ENCODE data around the gene TP53I11.

Gene TP53I11, protein sequence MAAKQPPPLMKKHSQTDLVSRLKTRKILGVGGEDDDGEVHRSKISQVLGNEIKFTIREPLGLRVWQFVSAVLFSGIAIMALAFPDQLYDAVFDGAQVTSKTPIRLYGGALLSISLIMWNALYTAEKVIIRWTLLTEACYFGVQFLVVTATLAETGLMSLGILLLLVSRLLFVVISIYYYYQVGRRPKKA

GRCh38 chr11:44950625-44951476 is at the start of gene TP53I11:
Gene TP53I11, minus strand, starts transcription at chr11:44950883. Its CDS starts 12,548 bp downstream, at chr11:44938335.
- peak; percentile 58 to 72 for DNase-seq

DNA sequence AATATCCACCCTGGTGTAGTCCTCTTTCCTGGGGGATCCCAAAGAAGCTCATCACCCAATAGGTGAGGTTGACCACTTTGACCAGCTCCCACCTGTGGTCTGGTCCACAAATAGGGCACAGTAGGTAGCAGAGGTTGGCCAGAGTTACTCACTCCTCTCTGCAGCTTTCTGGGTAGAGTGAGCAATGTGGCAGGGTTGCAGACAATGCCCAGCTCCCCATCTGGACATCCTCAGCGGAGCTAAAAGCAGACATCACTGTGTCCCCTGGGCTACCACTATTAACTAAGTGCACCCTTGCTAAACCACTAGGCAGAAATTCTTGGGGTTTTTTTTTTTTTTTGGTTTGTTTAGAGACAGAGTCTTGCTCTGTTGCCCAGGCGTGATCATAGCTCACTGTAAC is 48.4 kb upstream of the TP53I11 start:
- DNase-seq = no peak

GRCh38 chr11:44998051-44998450 is 47.4 kb upstream of the TP53I11 start:
- DNase-seq = no peak

- no peak for DNase-seq
Measured at GRCh38 chr11:44997566-44997965, 46.9 kb upstream of the TP53I11 start.

DNA sequence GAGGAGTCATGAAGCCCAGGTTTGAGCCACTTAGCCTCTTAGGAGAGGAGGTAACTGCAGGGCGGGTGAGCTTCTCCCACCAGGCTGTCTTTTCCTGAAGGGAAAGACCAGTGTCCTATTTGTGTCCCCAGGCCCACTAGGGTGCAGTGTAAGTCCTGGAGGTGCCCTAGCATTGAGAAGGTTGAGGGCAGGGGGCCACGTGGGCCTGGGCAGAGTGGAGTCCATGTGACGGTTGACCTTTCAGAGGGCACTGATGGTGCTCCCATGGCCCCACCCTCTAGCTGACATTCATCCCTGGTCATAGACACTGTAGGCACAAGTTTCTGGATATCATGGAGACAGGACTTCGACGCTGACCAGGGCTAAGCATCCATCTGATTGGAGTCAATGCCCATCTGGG is 44.1 kb upstream of the TP53I11 start:
- DNase-seq = no peak

DNA sequence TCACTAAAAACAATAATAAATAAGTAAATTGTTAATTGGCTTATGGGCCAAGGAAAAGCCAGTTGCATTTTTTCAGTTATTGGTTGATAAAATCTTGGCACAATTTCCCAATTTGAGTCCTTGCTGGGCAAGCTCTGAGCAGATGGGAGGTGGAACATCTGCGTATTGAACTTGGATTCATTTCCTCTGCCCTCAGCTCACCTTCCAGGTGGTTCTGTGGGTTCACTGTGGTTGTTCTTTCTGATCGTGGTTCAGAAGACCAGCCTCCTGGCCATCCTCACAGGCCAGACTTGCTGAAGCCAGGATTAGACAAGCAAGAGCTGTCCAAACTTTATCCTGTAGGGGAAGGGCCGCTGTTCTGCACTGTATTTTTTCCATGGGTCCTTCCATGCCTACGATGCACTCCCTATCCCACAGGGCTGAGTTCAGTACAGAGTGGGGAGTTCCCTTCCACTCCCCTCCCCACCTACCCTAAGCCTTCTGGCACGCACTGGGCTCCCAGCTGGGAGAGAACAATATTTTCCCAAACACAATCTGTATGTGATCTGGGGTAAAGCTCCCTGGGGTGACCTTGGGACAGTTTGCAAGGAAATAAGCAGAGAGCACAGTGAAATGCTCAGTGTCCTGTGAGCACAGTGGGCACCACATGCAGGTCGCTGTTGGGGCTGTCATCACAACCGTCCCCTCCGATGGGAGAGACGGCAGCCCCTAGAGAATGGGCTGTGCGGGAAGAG is 43.5 kb upstream of the TP53I11 start:
- DNase-seq = no peak

GRCh38 chr11:44992774-44993173 is 42.1 kb upstream of the TP53I11 start:
- no peak for DNase-seq

DNA sequence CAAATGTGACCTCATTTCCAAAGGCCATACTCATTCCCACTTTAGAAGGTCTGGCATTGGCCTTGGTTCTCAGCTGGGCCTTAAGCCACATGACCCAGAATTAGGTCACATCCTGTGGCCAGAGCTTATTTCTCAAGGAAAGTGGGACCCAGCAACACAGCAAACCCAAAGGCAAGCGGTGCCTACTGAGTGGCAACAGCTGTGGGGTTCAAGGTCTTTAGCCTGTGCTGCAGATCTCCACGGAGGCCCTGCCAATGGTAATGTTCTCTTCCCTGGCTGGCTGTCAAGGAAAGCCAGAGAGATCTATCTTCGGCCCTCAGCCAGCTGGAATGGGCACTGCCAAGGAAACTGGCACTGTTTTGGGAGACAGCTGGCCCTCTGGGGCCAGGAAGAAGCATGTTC is 41.5 kb upstream of the TP53I11 start:
- no peak for DNase-seq

- DNase-seq = no peak
Measured at GRCh38 chr11:44990665-44991064, 40.0 kb upstream of the TP53I11 start.

DNA sequence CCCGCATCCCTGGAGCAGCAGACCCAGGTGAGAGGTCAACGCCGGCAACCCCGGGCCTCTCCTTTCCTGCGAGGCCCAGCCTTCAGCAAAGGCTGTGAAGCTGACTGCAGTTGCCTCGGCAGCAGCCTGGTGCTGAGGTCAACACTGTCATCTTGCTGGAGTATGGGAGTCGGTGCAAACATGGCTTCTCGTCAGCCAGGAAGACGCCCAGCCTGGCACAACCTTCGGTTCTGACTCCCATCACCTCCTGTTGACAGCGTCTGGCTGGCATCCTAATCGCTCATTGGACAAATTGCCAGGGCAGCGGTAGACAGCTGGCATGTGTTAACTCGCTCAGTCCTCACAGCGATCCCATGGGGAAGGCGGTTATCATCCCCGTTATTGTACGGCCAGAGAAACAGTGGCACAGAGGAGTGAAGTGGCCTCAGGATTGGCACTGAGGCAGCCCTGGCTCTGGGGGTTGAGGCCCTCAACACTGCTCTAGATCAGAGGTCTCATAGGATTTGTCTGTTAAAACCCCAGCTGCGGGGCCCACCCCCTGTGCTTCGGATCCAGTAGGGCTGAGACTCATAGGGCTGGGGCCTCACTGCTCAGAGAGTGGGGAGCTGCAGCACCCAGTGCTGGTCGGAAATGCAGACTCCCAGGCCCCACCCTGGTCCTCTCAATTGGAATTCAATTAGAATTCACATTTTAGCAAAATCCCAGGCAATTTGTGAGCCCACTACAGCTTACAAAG is 39.3 kb upstream of the TP53I11 start:
- DNase-seq = no peak

DNA sequence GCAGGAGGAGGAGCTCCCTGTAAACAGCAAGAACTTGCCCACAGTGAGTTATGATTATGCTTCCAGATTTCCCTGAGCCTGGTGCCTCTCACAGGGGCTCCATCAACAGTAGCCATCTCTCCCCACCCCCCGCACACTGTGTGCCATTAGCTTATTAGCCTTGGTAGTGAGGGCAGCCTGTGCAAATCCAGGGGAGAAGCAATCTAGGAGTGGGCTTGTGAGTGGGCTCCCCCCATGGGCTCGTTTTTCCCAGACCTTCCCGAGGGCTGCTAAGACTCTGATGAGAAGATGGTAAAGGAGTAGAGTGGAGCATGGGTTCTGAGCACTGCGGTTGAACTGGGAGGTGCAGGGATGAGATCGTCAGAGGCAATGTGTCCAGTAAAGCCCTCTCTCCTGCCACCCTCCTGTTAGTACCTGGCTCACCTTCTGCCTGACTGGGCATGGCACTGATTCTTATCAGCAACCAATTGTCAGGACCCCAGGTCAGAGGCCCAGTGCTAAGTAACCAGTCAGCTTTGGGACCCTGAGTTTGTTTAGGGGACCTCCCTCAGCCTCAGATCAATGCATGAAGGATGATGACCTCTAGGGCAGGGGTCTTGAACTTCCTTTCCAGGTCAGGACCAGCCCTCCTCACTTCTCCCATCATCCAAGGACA is 38.4 kb upstream of the TP53I11 start:
- DNase-seq = no peak

- no peak for DNase-seq
Measured at GRCh38 chr11:44988111-44988510, 37.4 kb upstream of the TP53I11 start.

- no peak for DNase-seq
Measured at GRCh38 chr11:44987506-44987905, 36.8 kb upstream of the TP53I11 start.

- no peak for DNase-seq
Measured at GRCh38 chr11:44986315-44986714, 35.6 kb upstream of the TP53I11 start.

GRCh38 chr11:44985721-44986120 is 35.0 kb upstream of the TP53I11 start:
- DNase-seq = no peak

DNA sequence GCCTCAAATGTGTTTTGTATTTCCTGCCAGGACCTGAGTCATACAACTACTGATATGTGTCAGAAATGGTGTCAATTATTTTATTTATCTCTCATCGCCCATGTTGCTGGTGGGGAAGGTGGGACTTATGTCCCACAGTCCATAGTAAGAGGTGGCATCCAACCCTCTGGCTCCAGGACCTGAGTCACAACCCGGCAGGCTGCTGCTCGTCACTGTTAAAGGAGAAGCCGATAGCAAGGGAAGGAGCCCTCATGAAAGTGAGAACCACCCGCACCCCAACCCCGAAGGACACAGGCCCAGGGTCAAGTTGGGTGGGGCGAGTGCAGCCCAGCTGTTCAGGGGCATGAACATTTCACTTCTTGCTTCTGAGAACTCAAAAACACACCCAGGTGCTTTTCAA is 33.1 kb upstream of the TP53I11 start:
- no peak for DNase-seq

DNA sequence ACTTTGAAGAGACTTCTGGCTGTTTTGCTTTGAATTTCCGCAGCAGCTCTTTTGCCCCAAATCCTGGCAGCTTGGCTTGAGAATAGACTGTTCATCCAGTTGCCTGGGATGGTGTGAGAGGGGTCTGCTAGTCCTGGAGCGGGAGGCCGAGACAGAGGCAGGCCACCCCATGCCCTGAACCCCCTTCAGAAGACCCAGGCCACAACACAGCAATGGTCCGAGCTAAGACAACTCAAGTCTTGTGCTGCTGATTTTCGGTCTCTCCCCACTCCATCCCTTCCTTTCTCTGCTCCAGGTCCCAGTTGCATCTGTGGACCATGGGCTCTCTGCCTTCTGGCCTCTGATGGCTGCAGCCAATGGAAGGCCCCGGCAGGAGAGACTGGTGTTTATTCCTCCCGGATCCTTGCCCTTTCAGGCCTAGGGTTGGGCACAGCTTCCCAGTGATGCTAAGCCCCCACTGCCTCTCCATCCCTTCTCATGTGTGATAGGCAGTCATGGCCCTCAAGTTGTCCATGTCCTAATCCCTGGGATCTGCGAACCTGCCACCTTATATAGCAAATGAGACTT is 31.9 kb upstream of the TP53I11 start:
- DNase-seq = no peak

DNA sequence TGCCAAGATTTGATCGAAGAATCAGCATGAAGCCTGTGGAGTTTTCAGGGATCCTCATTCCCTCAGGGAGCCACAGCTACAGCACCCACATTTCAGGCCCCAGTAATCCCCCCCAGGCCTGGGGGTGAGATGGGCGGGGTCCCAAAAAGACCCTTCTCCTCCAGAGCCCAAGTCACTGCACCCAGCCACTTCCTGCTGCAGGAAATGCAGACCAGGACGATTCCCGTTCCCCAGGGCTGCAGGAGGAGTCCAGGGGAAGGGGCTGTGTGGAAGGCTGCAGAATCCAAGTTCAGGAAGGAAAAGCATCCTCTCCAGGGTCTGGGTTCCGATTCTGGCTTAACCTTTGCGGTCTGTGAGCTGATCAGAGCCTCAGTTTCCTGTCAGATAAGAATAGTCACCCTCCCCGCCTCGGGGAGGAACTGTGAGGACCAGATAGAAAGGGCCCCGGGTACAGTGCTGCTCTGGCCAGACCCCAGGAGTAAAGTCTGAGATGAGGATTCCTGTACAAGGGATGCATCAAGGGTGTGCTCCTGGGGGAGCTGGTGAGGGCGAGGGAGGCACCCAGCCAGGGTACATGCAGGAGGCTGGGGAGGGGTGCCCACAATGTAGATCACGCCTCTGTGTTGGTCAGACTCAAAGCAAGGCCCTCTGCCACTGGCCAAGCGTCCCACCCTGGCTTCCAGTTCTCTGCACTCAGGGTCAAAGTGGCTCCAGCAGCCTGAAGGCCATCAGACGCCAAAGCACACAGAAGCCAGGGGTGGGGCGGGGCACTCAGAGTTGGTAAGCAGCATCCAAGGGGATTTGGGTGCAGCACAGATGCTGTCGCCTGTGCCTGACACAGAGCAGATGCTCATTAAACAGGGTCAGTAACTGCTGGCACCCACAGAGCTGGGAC is 30.1 kb upstream of the TP53I11 start:
- no peak for DNase-seq

DNA sequence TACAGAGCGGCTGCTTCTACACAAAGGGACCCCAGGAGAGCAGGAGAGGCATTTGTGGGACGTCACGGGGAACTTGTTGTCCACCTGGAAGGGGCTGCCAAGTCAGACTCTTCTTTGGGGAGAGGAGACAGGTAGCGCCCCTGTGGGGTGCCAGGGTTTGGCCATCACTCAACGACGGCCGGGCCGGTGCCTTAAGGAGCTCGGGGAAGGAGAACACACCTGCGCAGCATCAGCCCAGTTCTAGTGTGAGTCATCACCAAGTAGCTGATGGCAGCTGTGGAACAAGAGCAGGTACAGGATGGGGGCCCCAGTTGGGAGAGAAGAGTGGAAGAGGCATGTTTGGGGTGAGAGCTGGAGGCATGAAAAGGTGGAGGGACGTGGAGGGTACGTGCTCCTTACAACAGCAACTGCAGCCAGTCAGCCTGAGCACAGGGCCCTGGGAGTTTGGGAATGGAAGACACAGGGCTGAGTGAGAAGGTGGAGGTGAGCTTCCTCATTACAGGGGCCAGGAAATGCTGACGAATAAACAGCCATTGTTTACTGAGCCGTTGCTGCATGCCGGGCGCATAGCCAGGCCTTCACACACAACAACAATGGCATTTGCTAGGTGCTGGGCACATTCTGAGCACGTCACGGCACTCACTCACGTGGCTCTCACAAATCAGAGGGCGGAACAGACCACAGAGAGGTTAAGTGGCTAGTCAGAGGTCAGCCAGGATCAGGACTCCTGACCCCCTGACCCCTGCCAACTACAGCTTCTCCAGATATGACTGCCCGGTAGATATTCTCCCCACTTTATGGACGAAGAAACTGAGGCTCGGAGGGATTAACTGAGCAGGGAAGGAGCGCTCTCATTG is 29.1 kb upstream of the TP53I11 start:
- no peak for DNase-seq

DNA sequence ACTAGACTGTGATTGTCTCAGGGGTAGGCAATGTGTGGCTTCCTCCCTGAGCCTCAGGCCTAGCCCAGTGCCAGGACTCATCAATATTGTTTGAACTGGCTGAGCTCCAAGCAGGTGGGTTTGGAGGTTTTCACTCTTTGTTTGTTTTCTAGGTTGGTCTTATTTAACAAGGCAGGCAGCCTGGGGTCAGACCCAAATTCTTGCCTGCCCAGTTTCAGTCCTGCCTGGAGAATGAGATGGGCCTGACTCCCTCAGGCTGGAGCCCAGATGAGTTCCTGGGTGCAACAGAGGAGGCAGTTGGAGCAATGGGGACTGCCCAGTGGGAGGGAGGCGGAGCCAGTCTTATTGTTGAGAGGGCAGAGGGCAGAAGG is 28.3 kb upstream of the TP53I11 start:
- no peak for DNase-seq

Data from stimulated activated CD4-positive, alpha-beta T cell treated with anti-CD3 and anti-CD28 coated beads, Interleukin-2, amount 100 ng/mL, for 48 hours (primary cell).